GM18511 (cell line): ENCODE measurements around the gene RIN2.

Experiments used
- ATAC-seq: cut with Tn5 transposase; IDR thresholded peaks from one replicate; pipeline ENCODE4 v1.9.1; 2021; ENCODE audit warnings: mild to moderate bottlenecking, moderate library complexity; ENCODE audit not compliant: unreplicated experiment

RIN2 gene

GRCh38 chr20:19761326-19761725 lies 3.3 kb downstream of the RIN2 start:
- no peak for ATAC-seq

DNA sequence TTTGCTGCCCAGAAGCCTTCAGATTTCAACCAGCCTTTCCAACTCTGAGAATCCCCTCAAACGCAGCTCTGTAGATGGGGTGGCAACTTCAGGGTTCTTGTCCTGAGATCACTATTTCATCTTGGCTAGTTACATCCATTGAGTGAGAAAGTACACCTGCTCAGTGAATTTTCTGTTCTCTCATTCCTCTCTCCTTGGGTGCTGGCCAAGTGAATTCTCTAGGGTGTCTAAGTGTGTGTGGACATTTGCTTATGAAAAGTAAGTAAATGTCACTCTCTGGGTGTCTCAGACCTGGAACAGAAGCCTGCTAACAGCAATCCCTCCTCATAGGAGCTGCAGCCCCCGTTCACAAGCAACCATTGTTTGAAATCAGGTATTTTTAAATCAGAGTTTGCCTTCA lies 3.8 kb downstream of the RIN2 start:
- ATAC-seq: no peak

DNA sequence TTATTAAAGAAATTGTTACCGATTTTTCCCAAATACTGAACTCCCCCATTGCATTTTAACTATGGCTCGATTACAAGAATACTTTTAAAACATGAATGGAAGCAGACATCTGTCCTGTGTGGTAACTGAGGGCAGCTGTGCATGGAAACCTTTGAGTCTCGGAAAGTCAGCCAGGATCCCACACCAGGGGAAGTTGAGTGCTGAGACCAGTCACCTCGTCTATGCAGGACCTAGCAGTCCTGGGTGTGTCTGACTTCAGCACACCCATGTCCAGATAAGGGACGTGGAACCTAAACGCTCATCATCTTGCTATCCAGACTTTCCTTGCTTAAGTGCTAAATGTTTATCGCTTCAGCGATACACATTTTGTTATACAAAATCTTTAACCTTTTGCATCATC lies 6.1 kb downstream of the RIN2 start:
- ATAC-seq: no peak

- ATAC-seq: no peak
Measured at GRCh38 chr20:19765266-19765665, 7.2 kb downstream of the RIN2 start.

DNA sequence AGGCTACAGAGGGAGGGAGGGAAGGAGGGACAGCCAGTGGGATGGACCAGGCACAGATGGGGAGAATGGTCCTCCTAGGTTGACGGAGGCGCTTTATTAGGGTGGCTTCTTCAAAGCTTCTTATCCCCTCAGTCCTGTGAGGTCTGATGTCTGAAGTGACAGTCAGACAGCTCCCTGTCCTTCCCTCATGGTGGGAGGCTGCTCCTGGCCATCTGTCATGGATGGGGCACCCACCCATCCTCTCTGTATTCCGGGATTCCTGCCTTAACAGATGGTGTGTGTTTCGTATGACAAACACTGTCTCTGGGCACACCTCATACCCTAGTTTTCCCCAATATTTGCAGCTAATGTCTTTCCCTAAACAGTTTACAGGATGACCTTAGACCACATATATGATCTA lies 7.9 kb downstream of the RIN2 start:
- no peak for ATAC-seq

GRCh38 chr20:19767070-19767469 lies 9.0 kb downstream of the RIN2 start:
- no peak for ATAC-seq

- no peak for ATAC-seq
Measured at GRCh38 chr20:19768325-19768842, 10.3 kb downstream of the RIN2 start.

- no peak for ATAC-seq
Measured at GRCh38 chr20:19769507-19769906, 11.4 kb downstream of the RIN2 start.

DNA sequence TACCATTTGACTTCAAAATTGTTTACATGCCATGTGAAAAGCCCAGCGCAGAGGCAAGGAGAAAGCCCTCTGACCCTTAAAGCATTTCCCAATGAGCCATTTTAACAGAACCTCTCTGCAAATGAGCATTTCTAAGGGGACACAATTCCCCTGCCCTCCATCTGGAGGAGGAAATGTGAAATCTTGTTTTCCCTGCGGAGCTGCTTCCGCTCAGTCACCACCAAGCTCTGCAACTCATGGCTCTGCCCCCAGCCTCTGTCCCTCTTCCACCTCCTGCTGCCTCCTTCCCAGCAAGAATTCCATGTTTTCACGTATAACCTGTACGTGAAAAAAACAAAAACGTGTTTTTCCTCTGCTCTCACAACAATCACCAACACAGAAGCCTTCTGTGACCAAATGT lies 12.3 kb downstream of the RIN2 start:
- ATAC-seq: no peak

DNA sequence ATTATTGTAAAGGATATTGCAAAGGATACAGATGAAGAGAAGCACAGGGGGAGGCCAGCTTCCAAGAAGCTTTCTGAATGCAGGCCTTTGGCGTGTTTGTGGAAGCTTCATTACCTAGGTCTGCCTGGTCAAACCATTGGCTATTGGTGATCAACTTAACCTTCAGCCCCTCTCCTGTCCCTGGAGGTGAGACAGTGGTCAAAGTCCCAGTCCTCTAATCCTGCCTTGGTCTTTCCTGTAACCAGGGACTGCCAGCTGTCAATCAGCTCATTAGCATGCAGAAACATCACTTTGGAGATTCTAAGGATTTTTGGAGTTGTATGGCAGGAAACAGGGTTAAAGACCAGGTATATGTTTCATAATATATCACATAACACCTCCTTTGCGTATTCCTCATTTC lies 13.0 kb downstream of the RIN2 start:
- no peak for ATAC-seq

- ATAC-seq: no peak
Measured at GRCh38 chr20:19773471-19773870, 15.4 kb downstream of the RIN2 start.

DNA sequence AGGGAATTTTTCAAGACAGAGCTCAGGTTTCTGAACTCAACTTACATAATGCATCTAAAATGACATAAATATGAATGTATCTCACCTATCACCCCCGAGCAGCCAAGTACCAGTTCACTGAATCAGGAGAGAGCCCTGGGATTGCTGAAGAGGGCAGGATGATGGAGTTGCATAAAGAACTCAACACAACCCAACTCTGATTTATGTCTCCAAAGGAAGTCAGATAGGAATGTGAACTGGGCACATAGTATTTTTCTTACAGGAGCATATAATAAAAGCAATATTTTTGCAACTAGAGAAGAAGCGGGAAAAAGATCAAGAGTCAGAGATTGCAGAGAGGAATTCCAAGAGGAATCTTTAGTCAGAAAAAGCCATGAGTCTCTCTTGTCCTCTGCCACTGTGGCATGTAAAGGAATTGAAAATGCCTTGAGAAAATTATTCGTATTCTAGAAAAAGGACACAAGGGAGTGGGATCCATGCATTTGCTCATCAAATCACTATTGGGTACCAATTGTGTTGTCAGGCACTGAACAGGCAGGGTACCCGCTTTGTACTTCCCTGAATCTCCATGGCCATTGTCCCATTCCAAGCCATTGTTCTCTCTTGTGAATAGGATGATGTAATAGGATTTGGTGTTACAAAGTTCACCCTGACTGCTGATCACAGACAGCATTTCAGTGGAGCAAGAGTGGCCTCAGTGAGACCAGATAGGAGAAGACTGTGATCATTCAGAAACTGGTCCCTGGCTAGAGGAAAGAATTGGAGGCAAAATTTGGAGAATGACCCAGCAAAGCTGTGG lies 16.3 kb downstream of the RIN2 start:
- ATAC-seq: no peak

GRCh38 chr20:19775353-19776253 lies 17.5 kb downstream of the RIN2 start:
- no peak for ATAC-seq

DNA sequence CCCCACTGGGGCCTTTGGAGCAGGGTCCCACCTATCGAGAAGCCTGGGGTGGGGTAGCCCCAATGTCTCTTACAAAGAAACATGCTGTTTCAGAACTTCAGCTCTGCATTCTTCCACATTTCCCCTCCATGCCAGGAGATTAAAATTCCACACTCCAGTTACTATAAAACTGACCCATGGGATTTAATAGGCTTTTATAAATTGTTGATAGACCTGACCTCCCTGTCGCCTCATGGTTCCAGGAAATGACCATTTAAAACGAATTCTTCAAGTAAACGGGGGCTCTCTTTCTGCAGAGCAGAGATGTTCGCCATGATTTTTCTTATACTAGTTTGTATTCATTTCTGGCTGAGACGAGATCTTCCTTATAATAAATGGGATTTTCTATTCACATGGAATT lies 19.3 kb downstream of the RIN2 start:
- ATAC-seq: no peak

DNA sequence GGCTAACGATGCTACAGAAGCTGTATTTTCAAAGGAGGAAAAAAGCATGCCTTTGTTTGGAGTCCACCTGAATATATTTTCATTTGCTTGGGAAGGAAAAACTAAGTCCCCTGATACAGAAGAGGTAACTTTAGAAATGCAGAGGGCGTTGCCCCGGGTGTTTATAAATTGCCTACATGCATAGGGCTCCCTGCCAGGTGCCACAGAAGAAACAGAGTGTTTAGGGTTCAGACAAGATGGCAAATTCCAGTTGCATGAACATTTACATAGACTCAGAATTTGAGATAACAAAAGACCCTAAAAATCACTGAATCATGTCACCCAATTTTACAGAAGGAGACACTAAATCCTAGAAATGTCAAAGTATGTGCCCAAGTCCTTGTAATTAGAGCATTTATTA lies 19.9 kb downstream of the RIN2 start:
- ATAC-seq: no peak

- ATAC-seq: no peak
Measured at GRCh38 chr20:19778404-19778803, 20.3 kb downstream of the RIN2 start.

DNA sequence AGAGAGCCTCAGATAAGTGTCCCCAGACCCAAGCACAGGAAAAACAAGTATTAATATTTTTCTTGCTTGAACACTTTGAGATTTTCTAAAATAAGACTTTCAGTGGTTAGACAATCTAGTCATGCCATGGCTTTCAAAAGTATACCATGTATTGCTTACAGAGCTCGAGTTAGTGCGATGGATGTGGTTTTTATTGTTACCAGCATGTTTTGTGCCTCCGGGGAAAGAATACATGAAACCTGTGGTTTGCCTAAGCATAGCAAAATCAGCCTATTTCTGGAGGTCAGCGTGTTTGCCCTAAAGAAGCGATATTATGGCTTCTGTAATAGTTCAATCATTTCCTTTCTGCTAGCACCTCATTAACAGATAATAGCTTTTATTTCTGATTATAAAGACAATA lies 21.6 kb downstream of the RIN2 start:
- peak; percentile 97 for ATAC-seq

- no peak for ATAC-seq
Measured at GRCh38 chr20:19780261-19780660, 22.2 kb downstream of the RIN2 start.

- no peak for ATAC-seq
Measured at GRCh38 chr20:19781235-19781634, 23.2 kb downstream of the RIN2 start.

DNA sequence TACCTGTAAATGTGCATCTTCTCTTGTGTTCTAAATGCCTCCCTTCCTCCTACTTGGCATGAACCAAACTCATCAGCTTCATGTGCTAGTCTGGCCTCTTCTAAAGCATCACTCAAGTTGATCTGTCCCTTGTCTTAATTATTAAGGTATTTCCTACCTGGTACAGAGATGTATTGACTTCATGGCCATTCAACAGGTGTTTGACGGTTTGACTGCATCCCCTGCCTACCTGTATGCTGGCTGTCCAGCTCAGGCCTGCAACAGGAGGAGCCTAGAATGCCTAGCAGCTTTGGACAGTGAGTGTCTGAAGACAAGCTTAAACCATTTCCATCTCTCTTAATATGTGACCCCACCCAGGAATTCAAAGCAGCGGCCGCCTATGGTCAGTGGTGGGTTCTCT lies 24.6 kb downstream of the RIN2 start:
- no peak for ATAC-seq

DNA sequence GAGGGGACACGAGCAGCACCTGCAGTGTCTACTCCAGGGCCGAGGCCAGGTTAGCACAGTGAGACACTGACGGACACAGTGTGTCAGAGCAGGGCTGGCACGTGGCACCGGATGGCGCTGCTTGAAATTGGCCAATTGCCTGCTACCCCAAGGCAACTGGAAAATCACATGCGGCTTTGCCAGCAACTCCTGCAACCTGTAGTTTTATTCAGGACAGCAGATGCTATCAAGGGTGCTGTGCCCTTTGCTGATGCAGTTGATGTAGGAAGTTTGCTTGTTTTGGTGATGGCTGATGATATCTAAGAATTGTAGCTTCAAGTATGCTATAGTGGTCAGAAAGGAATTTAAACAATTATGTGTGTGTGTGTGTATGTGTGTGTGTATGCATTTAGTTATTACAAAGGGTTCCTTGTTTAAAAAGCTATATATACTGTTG lies 25.9 kb downstream of the RIN2 start:
- no peak for ATAC-seq
